ENCODE results near the gene TOR1AIP1. TPM values are rescaled to one million over a fixed set of nuclear protein-coding genes. Genes with fewer than 3 reads are reported as not detected.

The TOR1AIP1 gene
- total and polyA plus RNA-seq, 2 of the 4 experiments (the other 2 are of a cell fraction), result 20.7 to 64.5 TPM

GRCh38 chr1:179876300-179876715 lies 5.8 kb upstream of the TOR1AIP1 start:
- no peak overlapping the region for H3K14ac ChIP-seq (replicated peaks; ENCODE audit: low read depth, low read length)
- H2BK20ac ChIP-seq (ENCODE audit: low read depth, low read length), result no peak overlapping the region
- ChIA-PET POLR2A (ENCODE audit: unreplicated experiment) (interaction anchor here (0.6 kb wide), 1 partner anchor 13 kb away, joined by 3 read pairs; no protein-coding TSS in a partner anchor), CTCF (interaction anchor here (0.6 to 0.7 kb wide), 2 partner anchors 9 to 86 kb away, joined by 4 read pairs; no protein-coding TSS in a partner anchor)
- no peak overlapping the region for H4K91ac ChIP-seq (ENCODE audit: insufficient read depth, low read depth, low read length)
- peaks cover 16% of the 10 kb centered on the region for H3K36me3 ChIP-seq (ENCODE audit: control insufficient read depth, insufficient read depth, low read length)
- H3K9me3 ChIP-seq (ENCODE audit: control insufficient read depth, insufficient read depth, low read length), result no peaks in the 10 kb centered on the region
- H3K27ac ChIP-seq (ENCODE audit: insufficient read depth, low read length), result peak overlapping the region; percentile 72; the same call in 1 of the 2 replicates
- H2AFZ ChIP-seq (replicated peaks; ENCODE audit: low read length, poor library complexity), result no peak overlapping the region
- ATAC-seq (ENCODE audit: low read depth) (0 out of 2 replicates have a peak, but pooled peaks have one; percentile 5), DNase-seq (peak; percentile 61)
- H3K18ac ChIP-seq (ENCODE audit: low read depth, low read length), result no peak overlapping the region
- no peaks in the 10 kb centered on the region for H3K27me3 ChIP-seq (ENCODE audit: control insufficient read depth, insufficient read depth, low read length)
- H3K4me1 ChIP-seq (ENCODE audit: control insufficient read depth, insufficient read depth, low read length), result no peaks in the 10 kb centered on the region
- H2AK5ac ChIP-seq (ENCODE audit: low read depth, low read length), result no peak overlapping the region
- no peak overlapping the region for H3K56ac ChIP-seq (ENCODE audit: extremely low read depth, insufficient read depth, low read length)
- no peak overlapping the region for H2BK120ac ChIP-seq (ENCODE audit: low read depth, low read length)
- intact Hi-C loops (cut with micrococcal nuclease), result loop anchor here (10.0 kb wide), 1 partner anchor 598 kb away; no protein-coding TSS in a partner anchor
- no peak overlapping the region for H2AK9ac ChIP-seq (replicated peaks; ENCODE audit: low read depth, low read length, poor library complexity)
- peak overlapping the region; percentile 50; the same call in 1 of the 2 replicates for H3K9ac ChIP-seq (ENCODE audit: low read depth, low read length)
- H3K4ac ChIP-seq (ENCODE audit: low read depth, low read length), result no peak overlapping the region
- H4K5ac ChIP-seq (ENCODE audit: low read depth, low read length), result no peak overlapping the region
- H3K23ac ChIP-seq (ENCODE audit: low read depth, low read length), result no peak overlapping the region
- no peak overlapping the region for H4K8ac ChIP-seq (ENCODE audit: low read depth in 2 of 2, low read length in 2 of 2)
- peaks cover 13% of the 10 kb centered on the region for H3K9me1 ChIP-seq (ENCODE audit: insufficient read depth, low read length)
- WGBS, 2 experiments (ENCODE audit: extremely low coverage in 2 of 2, insufficient read length in 1 of 2), result no CpG with 5 or more reads among the region's 3 CpGs
- BruUV-seq (replicated peaks), result no TSS peak
- H4K20me1 ChIP-seq (ENCODE audit: insufficient read depth, low read length), result peaks cover 43% of the 10 kb centered on the region; the same call in 1 of the 2 replicates
- H3K79me1 ChIP-seq (ENCODE audit: low read depth in 1 of 2, low read length in 2 of 2), result peaks cover 13 to 48% of the 10 kb centered on the region in 2 experiments
- H2BK5ac ChIP-seq (ENCODE audit: low read depth, low read length, poor library complexity, severe bottlenecking), result peak overlapping the region; percentile 62
- no peak overlapping the region for H2BK15ac ChIP-seq (ENCODE audit: low read depth, low read length)
- in situ Hi-C loops (cut with MboI; ENCODE audit: low sequenced_read_pairs), result loop anchor here (10.0 kb wide), 1 partner anchor 308 kb away; no protein-coding TSS in a partner anchor
- H3K4me2 ChIP-seq (ENCODE audit: low read depth, low read length), result peak overlapping the region; percentile 97
- dilution Hi-C loops (cut with HindIII; ENCODE audit: low sequenced_read_pairs, unreplicated experiment), result no loop called here
- H3K4me3 ChIP-seq (ENCODE audit: insufficient read depth, low read depth, low read length), result peak overlapping the region; percentile 76
- TF ChIP-seq MAZ (IDR thresholded peaks at IDR 0.05; ENCODE audit: borderline replicate concordance, low read depth, low read length) (no peak), CTCF (conservative IDR thresholded peaks at IDR 0.05; ENCODE audit: low read depth, low read length) (no peak), CEBPB (IDR thresholded peaks at IDR 0.05; ENCODE audit: low read depth, low read length) (peak; percentile 98), NFE2L2 (IDR thresholded peaks at IDR 0.05; ENCODE audit: low read depth, low read length) (no peak), MAFK (IDR thresholded peaks at IDR 0.05; ENCODE audit: low read depth, low read length) (no peak), BHLHE40 (IDR thresholded peaks at IDR 0.05; ENCODE audit: low read depth, low read length) (peak; percentile 70; the same call in 1 of the 2 replicates), RAD21 (IDR thresholded peaks at IDR 0.05; ENCODE audit: low read length) (no peak)

Measured in IMR-90 (cell line).